ENCODE data around the gene TEX51.

The TEX51 gene

GRCh38 chr2:126898636-126899035 lies at the start of gene TEX51:
Gene TEX51, plus strand, starts transcription at chr2:126898890. Its CDS starts 29 bp downstream, at chr2:126898919.
- Histone ChIP-seq H3F3A (ENCODE audit: insufficient read depth) (no peaks in the 10 kb centered on the region), H3K27me3 (ENCODE audit: low read length) (no peaks in the 10 kb centered on the region), H4K20me1 (ENCODE audit: low read depth, low read length) (no peaks in the 10 kb centered on the region), H3K4me3 (ENCODE audit: insufficient read depth, low read length, poor library complexity, severe bottlenecking) (no peak within 1 kb of the TSS), H3K4me2 (ENCODE audit: low read depth, low read length, poor library complexity, severe bottlenecking) (no peak within 1 kb of the TSS), H3K9ac (ENCODE audit: low read length) (no peak within 1 kb of the TSS), H2AFZ (ENCODE audit: low read depth, low read length, severe bottlenecking) (no peak within 1 kb of the TSS), H3K36me3 (ENCODE audit: low read length) (no peaks in the 10 kb centered on the region), H3K79me2 (ENCODE audit: insufficient read depth, low read length) (no peaks in the 10 kb centered on the region), H3K9me3 (ENCODE audit: insufficient read depth, low read length) (no peaks in the 10 kb centered on the region), H3K27ac (ENCODE audit: low read depth, low read length) (no peak within 1 kb of the TSS), H3K9me2 (replicated peaks; ENCODE audit: insufficient read depth, low read length) (no peaks in the 10 kb centered on the region)
- TF ChIP-seq EZH2phosphoT487 (conservative IDR thresholded peaks at IDR 0.05; ENCODE audit: low read length) (no peak), CTCF (IDR thresholded peaks at IDR 0.05; ENCODE audit: insufficient read depth, low read length, poor library complexity, severe bottlenecking) (no peak)

- Histone ChIP-seq H3F3A (ENCODE audit: insufficient read depth) (no peaks in the 10 kb centered on the region), H3K4me2 (ENCODE audit: low read depth, low read length, poor library complexity, severe bottlenecking) (no peak overlapping the region), H3K36me3 (ENCODE audit: low read length) (no peaks in the 10 kb centered on the region), H3K4me3 (ENCODE audit: insufficient read depth, low read length, poor library complexity, severe bottlenecking) (no peak overlapping the region), H3K27me3 (ENCODE audit: low read length) (no peaks in the 10 kb centered on the region), H2AFZ (ENCODE audit: low read depth, low read length, severe bottlenecking) (no peak overlapping the region), H3K9ac (ENCODE audit: low read length) (no peak overlapping the region), H3K9me2 (replicated peaks; ENCODE audit: insufficient read depth, low read length) (no peaks in the 10 kb centered on the region), H3K79me2 (ENCODE audit: insufficient read depth, low read length) (no peaks in the 10 kb centered on the region), H3K27ac (ENCODE audit: low read depth, low read length) (no peak overlapping the region), H4K20me1 (ENCODE audit: low read depth, low read length) (no peaks in the 10 kb centered on the region), H3K9me3 (ENCODE audit: insufficient read depth, low read length) (no peaks in the 10 kb centered on the region)
- TF ChIP-seq EZH2phosphoT487 (conservative IDR thresholded peaks at IDR 0.05; ENCODE audit: low read length) = no peak
These were observed 49.6 kb upstream of the TEX51 start for GRCh38 chr2:126849054-126849453.

GRCh38 chr2:126849486-126849885 lies 49.2 kb upstream of the TEX51 start:
- Histone ChIP-seq H3K27me3 (ENCODE audit: low read length) (no peaks in the 10 kb centered on the region), H3K27ac (ENCODE audit: low read depth, low read length) (no peak overlapping the region), H4K20me1 (ENCODE audit: low read depth, low read length) (no peaks in the 10 kb centered on the region), H3K9ac (ENCODE audit: low read length) (no peak overlapping the region), H3K36me3 (ENCODE audit: low read length) (no peaks in the 10 kb centered on the region), H3K4me2 (ENCODE audit: low read depth, low read length, poor library complexity, severe bottlenecking) (no peak overlapping the region), H2AFZ (ENCODE audit: low read depth, low read length, severe bottlenecking) (no peak overlapping the region), H3K9me2 (replicated peaks; ENCODE audit: insufficient read depth, low read length) (no peaks in the 10 kb centered on the region), H3K79me2 (ENCODE audit: insufficient read depth, low read length) (no peaks in the 10 kb centered on the region), H3K4me3 (ENCODE audit: insufficient read depth, low read length, poor library complexity, severe bottlenecking) (no peak overlapping the region), H3K9me3 (ENCODE audit: insufficient read depth, low read length) (no peaks in the 10 kb centered on the region), H3F3A (ENCODE audit: insufficient read depth) (no peaks in the 10 kb centered on the region)
- TF ChIP-seq EZH2phosphoT487 (conservative IDR thresholded peaks at IDR 0.05; ENCODE audit: low read length) (no peak), CTCF (IDR thresholded peaks at IDR 0.05; ENCODE audit: insufficient read depth, low read length, poor library complexity, severe bottlenecking) (no peak)

- no peaks in the 10 kb centered on the region for H3K9me3 ChIP-seq (ENCODE audit: insufficient read depth, low read length)
- H3K27ac ChIP-seq (ENCODE audit: low read depth, low read length) = no peak overlapping the region
- H3K27me3 ChIP-seq (ENCODE audit: low read length) = no peaks in the 10 kb centered on the region
- H3K9me2 ChIP-seq (replicated peaks; ENCODE audit: insufficient read depth, low read length) = no peaks in the 10 kb centered on the region
- no peaks in the 10 kb centered on the region for H3F3A ChIP-seq (ENCODE audit: insufficient read depth)
- no peaks in the 10 kb centered on the region for H3K36me3 ChIP-seq (ENCODE audit: low read length)
- no peak overlapping the region for H2AFZ ChIP-seq (ENCODE audit: low read depth, low read length, severe bottlenecking)
- no peak overlapping the region for H3K4me2 ChIP-seq (ENCODE audit: low read depth, low read length, poor library complexity, severe bottlenecking)
- no peaks in the 10 kb centered on the region for H3K79me2 ChIP-seq (ENCODE audit: insufficient read depth, low read length)
- no peak overlapping the region for H3K9ac ChIP-seq (ENCODE audit: low read length)
- TF ChIP-seq EZH2phosphoT487 (conservative IDR thresholded peaks at IDR 0.05; ENCODE audit: low read length) = no peak
- TF ChIP-seq CTCF (IDR thresholded peaks at IDR 0.05; ENCODE audit: insufficient read depth, low read length, poor library complexity, severe bottlenecking) = no peak
- no peaks in the 10 kb centered on the region for H4K20me1 ChIP-seq (ENCODE audit: low read depth, low read length)
- no peak overlapping the region for H3K4me3 ChIP-seq (ENCODE audit: insufficient read depth, low read length, poor library complexity, severe bottlenecking)
These were observed 48.6 kb upstream of the TEX51 start for GRCh38 chr2:126849991-126850535.

All from SU-DHL-6 (cell line).